MCF 10A (cell line): ENCODE data around the gene MKNK1. TPM values are rescaled to one million over a fixed set of nuclear protein-coding genes. Genes with fewer than 3 reads are reported as not detected.

Experiments
- BruUV-seq: library from RNA; stranded (reverse); fragments of 400-500 nt; replicated peaks from 2 replicates; lab custom pipeline; 2021; lab: Mats Ljungman, UMichigan
- CTCF ChIA-PET: fragments of 300-600 bp; sonication (Branson Sonifier 250); formaldehyde crosslinking; extraction: SDS; loops from one replicate; lab custom pipeline; 2021; ENCODE audit warnings: antibody characterized with exemption, inconsistent platforms; lab: Yijun Ruan, JAX
- POLR2A ChIA-PET: fragments of 300-600, 350-650 bp; sonication (Branson Sonifier 250); formaldehyde crosslinking; extraction: SDS; loops from one replicate; lab custom pipeline; 2020; ENCODE audit warnings: antibody characterized with exemption, inconsistent platforms; lab: Yijun Ruan, JAX
- DNase-seq: peaks from one replicate; pipeline ENCODE4 v3.0.0-alpha.2; 2018; ENCODE audit not compliant: unreplicated experiment
- H3K27ac Mint-ChIP-seq: one replicate; pipeline ENCODE4 v1.8.0; 2022; ENCODE audit warnings: mild to moderate bottlenecking, low read depth, mixed read lengths; ENCODE audit not compliant: unreplicated experiment
- H3K27me3 Mint-ChIP-seq: one replicate; pipeline ENCODE4 v1.8.0; 2022; ENCODE audit warnings: mixed read lengths; ENCODE audit not compliant: insufficient read depth, unreplicated experiment
- H3K36me3 Mint-ChIP-seq: one replicate; pipeline ENCODE4 v1.8.0; 2022; ENCODE audit warnings: mild to moderate bottlenecking, moderate library complexity, mixed read lengths; ENCODE audit not compliant: insufficient read depth, unreplicated experiment
- H3K4me1 Mint-ChIP-seq: one replicate; pipeline ENCODE4 v1.8.0; 2022; ENCODE audit warnings: mixed read lengths; ENCODE audit not compliant: insufficient read depth, unreplicated experiment
- H3K4me3 Mint-ChIP-seq: one replicate; pipeline ENCODE4 v1.8.0; 2022; ENCODE audit warnings: mild to moderate bottlenecking, moderate library complexity, mixed read lengths; ENCODE audit not compliant: unreplicated experiment
- H3K9me3 Mint-ChIP-seq: one replicate; pipeline ENCODE4 v1.8.0; 2022; ENCODE audit warnings: mixed read lengths; ENCODE audit not compliant: unreplicated experiment
- intact Hi-C: fragments of 100-400 bp; cut with micrococcal nuclease; formaldehyde crosslinking; loops from 2 replicates; pipeline ENCODE4 v1.14.1; 2022
- total RNA-seq: library from RNA; stranded (reverse); gene quantifications from 2 replicates; pipeline ENCODE4 v1.2.3, GENCODE V29; 2022
- TF ChIP-seq, protein P1 (sequence below): fragments of 200-600 bp; IDR thresholded peaks from one replicate; pipeline ENCODE4 v1.8.0; 2022; ENCODE audit warnings: antibody characterized with exemption, mild to moderate bottlenecking; ENCODE audit not compliant: unreplicated experiment

MKNK1 gene
- total RNA-seq, 1 experiment from 2014 or later: 25.6 TPM

DNA sequence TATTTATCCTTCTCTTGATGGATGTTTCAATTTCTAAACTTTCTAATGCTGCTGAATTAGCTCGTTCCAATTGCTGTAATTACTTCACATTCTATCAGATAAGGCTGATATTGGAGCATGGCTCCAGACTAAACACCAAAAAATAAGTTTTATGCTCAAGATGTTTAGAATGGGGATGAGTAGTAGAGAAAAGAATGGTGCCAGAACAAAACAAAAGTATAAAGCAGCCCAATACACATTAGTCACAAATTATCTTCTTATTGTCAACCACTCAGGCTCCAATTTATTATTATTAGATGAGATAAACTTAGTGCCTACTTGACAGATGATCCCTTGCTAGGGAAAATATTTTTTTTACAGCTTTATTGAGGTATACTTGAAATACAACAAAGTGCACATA is 42.3 kb upstream of the MKNK1 start:
- no peak overlapping the region for H3K4me3 Mint-ChIP-seq
- H3K27ac Mint-ChIP-seq: no peak overlapping the region
- ChIA-PET CTCF (interaction anchor here (0.6 kb wide), 1 partner anchor 71 kb away, joined by 3 read pairs; no protein-coding TSS in a partner anchor), POLR2A (interaction anchor here (1.3 kb wide), 1 partner anchor 79 kb away, joined by 3 read pairs; no protein-coding TSS in a partner anchor)
- H3K9me3 Mint-ChIP-seq: no peaks in the 10 kb centered on the region
- TF ChIP-seq, protein P1, sequence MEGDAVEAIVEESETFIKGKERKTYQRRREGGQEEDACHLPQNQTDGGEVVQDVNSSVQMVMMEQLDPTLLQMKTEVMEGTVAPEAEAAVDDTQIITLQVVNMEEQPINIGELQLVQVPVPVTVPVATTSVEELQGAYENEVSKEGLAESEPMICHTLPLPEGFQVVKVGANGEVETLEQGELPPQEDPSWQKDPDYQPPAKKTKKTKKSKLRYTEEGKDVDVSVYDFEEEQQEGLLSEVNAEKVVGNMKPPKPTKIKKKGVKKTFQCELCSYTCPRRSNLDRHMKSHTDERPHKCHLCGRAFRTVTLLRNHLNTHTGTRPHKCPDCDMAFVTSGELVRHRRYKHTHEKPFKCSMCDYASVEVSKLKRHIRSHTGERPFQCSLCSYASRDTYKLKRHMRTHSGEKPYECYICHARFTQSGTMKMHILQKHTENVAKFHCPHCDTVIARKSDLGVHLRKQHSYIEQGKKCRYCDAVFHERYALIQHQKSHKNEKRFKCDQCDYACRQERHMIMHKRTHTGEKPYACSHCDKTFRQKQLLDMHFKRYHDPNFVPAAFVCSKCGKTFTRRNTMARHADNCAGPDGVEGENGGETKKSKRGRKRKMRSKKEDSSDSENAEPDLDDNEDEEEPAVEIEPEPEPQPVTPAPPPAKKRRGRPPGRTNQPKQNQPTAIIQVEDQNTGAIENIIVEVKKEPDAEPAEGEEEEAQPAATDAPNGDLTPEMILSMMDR: no peak
- no peak for DNase-seq
- no peaks in the 10 kb centered on the region for H3K27me3 Mint-ChIP-seq
- peaks cover 40% of the 10 kb centered on the region for H3K36me3 Mint-ChIP-seq
- BruUV-seq: no TSS peak
- intact Hi-C loops: no loop called here
- peaks cover 6% of the 10 kb centered on the region for H3K4me1 Mint-ChIP-seq

DNA sequence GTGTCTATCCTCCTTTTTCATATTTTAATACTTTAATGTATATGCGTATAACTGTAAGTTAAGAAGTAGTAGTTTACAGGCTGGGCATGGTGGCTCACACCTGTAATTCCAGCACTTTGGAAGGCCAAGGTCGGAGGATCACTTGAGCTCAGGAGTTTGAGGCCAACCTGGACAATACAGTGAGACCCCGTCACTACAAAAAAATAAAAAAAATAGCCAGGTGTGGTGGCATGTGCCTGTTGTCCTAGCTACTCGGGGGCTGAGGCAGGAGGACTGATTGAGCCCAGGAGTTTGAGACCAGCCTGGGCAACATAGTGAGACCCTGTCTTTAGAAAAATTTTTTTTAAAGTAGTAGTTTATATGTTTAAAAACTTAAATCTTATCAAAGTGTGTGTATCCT is 41.7 kb upstream of the MKNK1 start:
- no peaks in the 10 kb centered on the region for H3K27me3 Mint-ChIP-seq
- ChIA-PET CTCF (interaction anchor here (0.6 kb wide), 1 partner anchor 72 kb away, joined by 3 read pairs; no protein-coding TSS in a partner anchor), POLR2A (no interaction called here)
- no TSS peak for BruUV-seq
- no peak for DNase-seq
- H3K4me3 Mint-ChIP-seq: no peak overlapping the region
- intact Hi-C loops: no loop called here
- TF ChIP-seq, protein P1: no peak
- H3K27ac Mint-ChIP-seq: no peak overlapping the region
- H3K4me1 Mint-ChIP-seq: peaks cover 6% of the 10 kb centered on the region
- H3K9me3 Mint-ChIP-seq: no peaks in the 10 kb centered on the region
- H3K36me3 Mint-ChIP-seq: peaks cover 39% of the 10 kb centered on the region

DNA sequence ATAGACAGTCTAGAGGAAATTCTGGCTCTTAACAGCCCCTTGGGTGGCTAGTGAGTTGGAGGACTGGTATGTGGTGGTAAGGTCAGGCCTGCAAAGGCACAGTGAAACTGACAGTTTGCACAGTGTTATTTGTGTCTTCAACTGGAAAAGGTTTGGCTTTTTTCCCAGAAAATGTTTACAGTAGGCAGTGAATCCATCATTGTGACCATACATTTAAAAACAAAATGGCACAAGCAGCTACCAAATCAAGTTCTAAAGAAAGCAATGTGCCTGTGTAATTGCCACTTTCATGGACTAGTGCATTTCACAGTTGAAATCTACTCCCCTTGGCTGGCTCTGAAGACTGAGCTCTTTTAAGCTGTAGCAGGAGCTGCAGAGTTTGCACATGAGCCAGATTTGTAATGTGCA is 39.3 kb upstream of the MKNK1 start:
- Mint-ChIP-seq H3K9me3 (no peaks in the 10 kb centered on the region), H3K4me1 (peaks cover 23% of the 10 kb centered on the region), H3K36me3 (peaks cover 19% of the 10 kb centered on the region), H3K27ac (no peak overlapping the region), H3K27me3 (no peaks in the 10 kb centered on the region), H3K4me3 (no peak overlapping the region)
- DNase-seq: peak; percentile 78
- intact Hi-C loops: no loop called here
- ChIA-PET POLR2A (interaction anchor here (0.7 to 3.6 kb wide), 12 partner anchors 11 to 303 kb away, joined by 3 to 23 read pairs (median 5); partner anchors contain the start of genes ATPAF1, EFCAB14, MKNK1 and MOB3C), CTCF (interaction anchor here (0.6 to 1.1 kb wide), 6 partner anchors 12 to 81 kb away, joined by 3 to 5 read pairs (median 3); partner anchors contain the start of gene MOB3C)
- TF ChIP-seq, protein P1: no peak
- BruUV-seq: no TSS peak

DNA sequence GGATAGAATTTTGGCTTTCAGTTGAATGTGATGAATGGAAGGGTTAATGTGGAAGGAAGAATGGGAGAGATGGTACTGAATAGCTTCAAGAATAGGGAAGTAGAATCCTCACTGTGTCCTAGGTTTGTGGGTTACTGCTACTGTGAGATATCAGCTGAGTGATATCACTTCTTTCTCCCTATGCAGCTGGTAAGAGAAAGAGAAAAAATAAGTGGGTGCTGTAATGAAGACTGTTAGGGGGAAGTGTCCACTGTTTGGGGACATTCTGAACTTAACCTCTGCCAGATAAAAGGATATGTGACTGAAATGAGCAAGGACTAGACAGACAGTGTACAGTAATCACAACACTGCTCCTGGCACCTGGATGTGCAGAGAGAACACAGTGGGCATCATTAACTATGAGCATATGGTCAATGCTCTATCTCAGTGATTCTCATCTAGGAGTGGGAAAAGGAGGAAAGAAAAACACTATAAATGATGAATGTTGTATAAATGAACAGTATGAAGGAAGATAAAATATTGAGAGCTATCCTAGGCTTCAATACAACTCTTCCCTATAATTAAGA is 38.1 kb upstream of the MKNK1 start:
- BruUV-seq: no TSS peak
- intact Hi-C loops: no loop called here
- Mint-ChIP-seq H3K4me1 (peaks cover 23% of the 10 kb centered on the region), H3K36me3 (peaks cover 18% of the 10 kb centered on the region), H3K27me3 (no peaks in the 10 kb centered on the region), H3K27ac (no peak overlapping the region), H3K4me3 (no peak overlapping the region), H3K9me3 (no peaks in the 10 kb centered on the region)
- POLR2A ChIA-PET: interaction anchor here (1.9 to 3.6 kb wide), 4 partner anchors 11 to 38 kb away, joined by 7 to 23 read pairs (median 12); partner anchors contain the start of genes ATPAF1, MKNK1 and MOB3C
- CTCF ChIA-PET: interaction anchor here (0.6 to 1.2 kb wide), 4 partner anchors 8 to 25 kb away, joined by 3 read pairs; no protein-coding TSS in a partner anchor
- no peak for DNase-seq
- TF ChIP-seq, protein P1: no peak
